D721Med (cell line): ENCODE data around the gene ROR1.

ENCODE experiments used
- DNase-seq: peaks from one replicate; pipeline ENCODE4 v3.0.0; 2011; ENCODE audit warnings: low spot score; ENCODE audit not compliant: insufficient read length
- FAIRE-seq: peaks from 2 replicates; lab custom pipeline; 2011; peaks lifted over from hg19 to GRCh38; lab: Jason Lieb, UNC
- TF ChIP-seq, protein P1 (sequence below): IDR thresholded peaks from 2 replicates; pipeline ENCODE4 v1.5.1; 2012; ENCODE audit warnings: mild to moderate bottlenecking, control low read depth; ENCODE audit not compliant: insufficient read depth; ENCODE audit errors: missing control alignments

The ROR1 gene

DNA sequence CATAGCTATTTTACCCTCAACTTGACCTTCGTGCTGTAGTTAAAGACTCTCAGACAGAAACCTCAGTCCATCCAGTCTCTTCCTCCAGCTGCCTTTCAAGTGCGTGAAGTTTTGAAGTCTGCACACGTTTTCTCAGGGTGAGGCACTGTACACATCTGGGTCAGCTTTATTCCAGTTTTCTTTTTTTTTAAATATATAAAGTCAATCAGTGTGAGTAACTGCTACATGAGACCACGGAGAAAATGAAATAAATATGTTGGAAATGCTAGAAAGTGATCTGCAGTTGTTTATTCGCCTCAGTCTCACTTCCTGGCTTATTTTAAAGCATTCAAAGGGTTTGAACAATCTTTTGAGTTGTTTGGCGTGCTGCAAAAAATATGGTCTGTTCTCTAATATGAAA, 135.7 kb downstream of the ROR1 start:
- no peak for DNase-seq
- TF ChIP-seq, protein P1, sequence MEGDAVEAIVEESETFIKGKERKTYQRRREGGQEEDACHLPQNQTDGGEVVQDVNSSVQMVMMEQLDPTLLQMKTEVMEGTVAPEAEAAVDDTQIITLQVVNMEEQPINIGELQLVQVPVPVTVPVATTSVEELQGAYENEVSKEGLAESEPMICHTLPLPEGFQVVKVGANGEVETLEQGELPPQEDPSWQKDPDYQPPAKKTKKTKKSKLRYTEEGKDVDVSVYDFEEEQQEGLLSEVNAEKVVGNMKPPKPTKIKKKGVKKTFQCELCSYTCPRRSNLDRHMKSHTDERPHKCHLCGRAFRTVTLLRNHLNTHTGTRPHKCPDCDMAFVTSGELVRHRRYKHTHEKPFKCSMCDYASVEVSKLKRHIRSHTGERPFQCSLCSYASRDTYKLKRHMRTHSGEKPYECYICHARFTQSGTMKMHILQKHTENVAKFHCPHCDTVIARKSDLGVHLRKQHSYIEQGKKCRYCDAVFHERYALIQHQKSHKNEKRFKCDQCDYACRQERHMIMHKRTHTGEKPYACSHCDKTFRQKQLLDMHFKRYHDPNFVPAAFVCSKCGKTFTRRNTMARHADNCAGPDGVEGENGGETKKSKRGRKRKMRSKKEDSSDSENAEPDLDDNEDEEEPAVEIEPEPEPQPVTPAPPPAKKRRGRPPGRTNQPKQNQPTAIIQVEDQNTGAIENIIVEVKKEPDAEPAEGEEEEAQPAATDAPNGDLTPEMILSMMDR, result no peak
- FAIRE-seq, result no peak

DNA sequence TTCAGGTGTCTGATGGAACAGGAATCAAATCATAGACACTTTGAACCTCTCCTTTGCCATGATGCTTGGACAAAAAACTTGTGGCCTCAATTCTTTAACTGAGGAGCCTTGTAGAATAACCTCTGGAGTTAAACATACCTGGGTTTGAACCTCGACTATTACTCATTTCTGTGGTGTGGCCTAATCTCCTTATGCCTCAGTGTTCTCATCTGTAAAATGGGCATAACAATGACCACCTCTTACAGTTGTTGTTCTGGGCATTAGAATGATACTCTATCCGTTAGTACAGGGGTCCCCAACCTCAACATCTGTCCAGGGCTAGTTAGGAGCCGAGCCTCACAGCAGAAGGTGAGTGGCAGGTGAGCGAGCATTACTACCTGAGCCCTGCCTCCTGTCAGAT, 137.2 kb downstream of the ROR1 start:
- FAIRE-seq, result no peak
- TF ChIP-seq, protein P1, result no peak
- no peak for DNase-seq

DNA sequence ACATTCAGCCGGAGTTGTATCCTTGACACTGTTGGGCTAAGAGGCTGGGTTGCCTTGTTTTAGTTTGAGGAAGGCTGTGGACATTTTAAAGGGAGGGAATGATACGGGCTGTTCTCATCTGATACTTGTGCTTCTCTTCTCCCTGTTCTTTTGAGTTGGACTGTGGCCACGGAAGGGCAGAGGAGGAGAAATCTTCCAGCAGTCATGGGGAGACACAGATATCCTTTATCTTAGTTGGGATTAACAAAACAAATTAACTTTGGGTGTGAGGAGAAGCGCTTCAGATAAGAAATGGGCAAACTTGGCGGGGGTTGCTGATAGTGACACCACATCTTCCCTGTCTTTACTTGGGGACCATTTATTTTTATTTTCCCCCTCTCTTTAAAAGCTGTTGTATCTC, 138.8 kb downstream of the ROR1 start:
- DNase-seq (no peak), FAIRE-seq (no peak)
- TF ChIP-seq, protein P1, result no peak

DNA sequence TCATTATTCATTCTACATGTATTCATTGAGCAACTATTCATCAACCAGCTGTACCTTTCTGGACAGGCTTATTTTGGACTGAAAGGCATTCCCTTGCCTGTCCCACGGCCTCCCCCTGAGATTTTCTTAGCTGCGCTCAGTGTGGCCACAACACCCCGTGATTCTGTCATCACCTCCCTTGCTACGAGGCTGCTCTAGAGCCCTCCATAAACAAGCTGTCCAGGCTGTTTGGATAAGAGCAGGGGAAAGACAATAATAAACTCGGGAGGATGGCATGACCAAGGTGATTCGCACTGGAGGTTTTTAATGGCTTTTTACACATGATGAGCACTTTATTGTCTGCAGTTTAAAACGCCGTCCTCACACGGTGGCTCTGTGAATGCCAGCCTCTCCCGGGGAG, 139.7 kb downstream of the ROR1 start:
- no peak for FAIRE-seq
- TF ChIP-seq, protein P1, result no peak
- no peak for DNase-seq

DNA sequence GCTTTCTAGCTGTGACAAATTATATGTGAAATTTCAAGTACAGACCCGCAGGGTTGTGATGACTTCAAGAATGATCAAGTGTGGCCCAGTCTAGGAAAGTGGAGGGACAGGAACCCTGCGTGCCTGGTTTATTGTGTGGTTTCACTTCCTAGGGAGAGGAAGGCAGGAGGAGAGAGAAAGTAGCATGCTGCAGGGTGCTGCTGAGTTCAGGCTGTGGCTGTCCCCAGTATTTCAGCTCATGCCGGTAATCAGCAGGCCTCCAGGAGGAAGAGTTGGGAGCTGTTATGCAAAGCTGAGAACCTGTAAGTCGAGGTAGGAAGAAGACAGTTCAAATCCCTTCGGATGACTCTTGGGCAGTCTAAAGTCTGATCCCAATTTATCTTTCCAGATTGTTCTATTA, 140.4 kb downstream of the ROR1 start:
- no peak for DNase-seq
- no peak for FAIRE-seq
- TF ChIP-seq, protein P1, result no peak

DNA sequence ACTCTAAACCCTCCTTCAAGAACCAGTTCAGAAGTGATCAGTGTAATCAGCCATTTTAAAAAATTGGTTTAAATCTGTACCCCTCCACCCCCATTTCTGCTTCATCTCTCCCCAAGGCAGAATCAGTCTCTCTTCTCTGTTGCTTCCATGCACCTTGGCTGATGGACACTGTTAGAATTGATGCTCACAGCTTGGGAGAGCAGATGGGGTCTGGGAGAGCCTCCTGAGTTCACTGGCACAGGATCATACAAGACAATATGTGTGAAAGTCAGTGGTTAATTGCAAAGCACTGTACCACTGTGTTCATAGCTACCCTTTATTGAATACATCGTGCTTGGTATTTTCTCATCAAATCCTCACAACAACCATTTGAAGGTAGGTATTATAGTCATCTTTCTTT, 140.9 kb downstream of the ROR1 start:
- TF ChIP-seq, protein P1, result no peak
- FAIRE-seq (no peak), DNase-seq (no peak)

DNA sequence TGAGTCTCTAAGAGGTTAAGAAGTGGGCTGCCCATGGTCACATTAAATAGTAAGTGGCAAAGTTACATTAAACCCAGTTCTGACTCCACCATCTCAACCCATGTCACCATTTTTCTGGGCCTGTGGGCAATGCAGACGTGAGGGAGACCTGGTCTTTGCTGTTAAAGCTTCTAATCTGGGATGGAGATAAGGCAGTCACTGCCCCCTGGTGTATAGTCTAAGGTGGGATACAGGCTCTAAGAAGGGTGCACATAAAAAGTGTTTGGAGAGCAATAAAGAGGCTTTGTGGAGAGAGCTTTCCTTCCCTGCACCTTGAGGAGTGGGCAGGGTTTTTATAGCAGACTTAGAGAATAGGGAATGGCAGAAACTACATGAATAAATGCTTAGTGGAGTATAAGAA, 141.3 kb downstream of the ROR1 start:
- FAIRE-seq, result no peak
- TF ChIP-seq, protein P1, result peak; percentile 57
- DNase-seq, result no peak
